Measurements from ENCODE around the gene ARHGEF9. TPM values are rescaled to one million over a fixed set of nuclear protein-coding genes. Genes with fewer than 3 reads are reported as not detected.

ARHGEF9 gene
- total RNA-seq, 1 donor from 2014 or later: 14.6 TPM

- no peak for ATAC-seq
Observed at GRCh38 chrX:63746278-63746677, 38.7 kb downstream of the ARHGEF9 start.

GRCh38 chrX:63744850-63745394 lies 40.1 kb downstream of the ARHGEF9 start:
- no peak for ATAC-seq

GRCh38 chrX:63743596-63743995 lies 41.4 kb downstream of the ARHGEF9 start:
- no peak for ATAC-seq

GRCh38 chrX:63740382-63740781 lies 44.6 kb downstream of the ARHGEF9 start:
- ATAC-seq: no peak

GRCh38 chrX:63739885-63740284 lies 45.1 kb downstream of the ARHGEF9 start:
- ATAC-seq: no peak

- no peak for ATAC-seq
Observed at GRCh38 chrX:63738696-63739095, 46.3 kb downstream of the ARHGEF9 start.

- no peak for ATAC-seq
Observed at GRCh38 chrX:63737131-63737921, 47.7 kb downstream of the ARHGEF9 start.

- no peak for ATAC-seq
Observed at GRCh38 chrX:63735882-63736281, 49.1 kb downstream of the ARHGEF9 start.

GRCh38 chrX:63720293-63720692 lies 64.7 kb downstream of the ARHGEF9 start:
- ATAC-seq: no peak

- ATAC-seq: no peak
Observed at GRCh38 chrX:63719633-63720032, 65.4 kb downstream of the ARHGEF9 start.

- no peak for ATAC-seq
Observed at GRCh38 chrX:63718010-63718694, 66.9 kb downstream of the ARHGEF9 start.

- no peak for ATAC-seq
Observed at GRCh38 chrX:63713526-63713925, 71.5 kb downstream of the ARHGEF9 start.

- ATAC-seq: no peak
Observed at GRCh38 chrX:63708801-63709200, 76.2 kb downstream of the ARHGEF9 start.

GRCh38 chrX:63702556-63702955 lies 82.5 kb downstream of the ARHGEF9 start:
- ATAC-seq: no peak

- peak; percentile 44 for ATAC-seq
Observed at GRCh38 chrX:63686878-63687714, 97.9 kb downstream of the ARHGEF9 start.

- ATAC-seq: no peak
Observed at GRCh38 chrX:63680423-63680822, 104.6 kb downstream of the ARHGEF9 start.

GRCh38 chrX:63679432-63679831 lies 105.6 kb downstream of the ARHGEF9 start:
- ATAC-seq: no peak

GRCh38 chrX:63675716-63676115 lies 109.3 kb downstream of the ARHGEF9 start:
- no peak for ATAC-seq

- ATAC-seq: no peak
Observed at GRCh38 chrX:63673896-63674295, 111.1 kb downstream of the ARHGEF9 start.

- no peak for ATAC-seq
Observed at GRCh38 chrX:63664741-63665140, 120.3 kb downstream of the ARHGEF9 start.

GRCh38 chrX:63664083-63664482 lies 120.9 kb downstream of the ARHGEF9 start:
- ATAC-seq: no peak

GRCh38 chrX:63661676-63662075 lies 123.3 kb downstream of the ARHGEF9 start:
- no peak for ATAC-seq

- no peak for ATAC-seq
Observed at GRCh38 chrX:63658920-63659319, 126.1 kb downstream of the ARHGEF9 start.
